ENCODE results near the gene MARCHF6.

Gene MARCHF6

GRCh38 chr5:10333154-10334006 is 20.1 kb upstream of the MARCHF6 start:
- peak; percentile 43 for DNase-seq
- WGBS, result 2% methylated on average over 66 of the region's 81 CpGs

DNA sequence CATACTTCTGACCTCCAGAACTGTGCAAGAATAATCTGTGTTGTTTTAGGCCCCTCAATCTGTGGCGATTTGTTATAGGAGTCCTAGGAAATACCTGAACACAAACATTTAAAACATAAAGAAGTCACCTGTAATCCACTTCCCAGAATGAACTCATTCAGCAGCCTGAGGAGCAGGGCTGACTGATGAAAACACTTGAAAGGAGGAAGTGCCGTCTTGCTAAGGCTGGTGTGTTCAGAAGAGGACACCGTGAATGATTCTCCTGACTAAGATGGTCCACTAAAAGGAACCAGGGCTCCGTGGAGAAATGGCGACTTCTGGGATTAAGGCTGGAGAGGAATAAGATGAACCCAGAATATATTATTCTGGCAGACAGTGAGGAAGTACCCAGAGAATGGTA is 18.7 kb upstream of the MARCHF6 start:
- no peaks in the 10 kb centered on the region for H3K9me3 ChIP-seq (ENCODE audit: control insufficient read depth, low read length)
- H2AK5ac ChIP-seq (ENCODE audit: low read length, severe bottlenecking), result no peak overlapping the region
- no peaks in the 10 kb centered on the region for H3K36me3 ChIP-seq (ENCODE audit: control insufficient read depth in 1 of 2, insufficient read depth in 2 of 2, low read depth in 1 of 2, low read length in 2 of 2)
- H2AFZ ChIP-seq (ENCODE audit: low read depth, low read length), result no peak overlapping the region
- H3K23ac ChIP-seq (ENCODE audit: low read length in 2 of 2), result peak overlapping the region in 1 of 2 experiments; percentile 79
- H3K27me3 ChIP-seq (ENCODE audit: control insufficient read depth in 1 of 2, insufficient read depth in 1 of 2, low read length in 2 of 2), result peaks cover 5 to 16% of the 10 kb centered on the region in 2 experiments
- no peak for DNase-seq
- no peak overlapping the region for H4K8ac ChIP-seq (ENCODE audit: low read length)
- H3K4me2 ChIP-seq (ENCODE audit: low read length, poor library complexity, severe bottlenecking), result no peak overlapping the region
- WGBS, result 83% methylated on average over 4 of the region's 5 CpGs
- no peak overlapping the region for H3K4ac ChIP-seq (ENCODE audit: low read depth in 1 of 2, low read length in 2 of 2)
- no peak overlapping the region for H3K14ac ChIP-seq (ENCODE audit: low read length in 2 of 2)
- no peaks in the 10 kb centered on the region for H3K79me1 ChIP-seq (replicated peaks; ENCODE audit: low read length, poor library complexity, severe bottlenecking)
- no peak overlapping the region for H3K9ac ChIP-seq (ENCODE audit: low read length)
- no peak overlapping the region for H2BK12ac ChIP-seq (ENCODE audit: low read length in 2 of 2)
- no peak overlapping the region for H3K4me3 ChIP-seq (ENCODE audit: insufficient read depth in 1 of 2, low read depth in 1 of 2, low read length in 2 of 2)
- H3K4me1 ChIP-seq (ENCODE audit: control insufficient read depth, insufficient read depth, low read depth, low read length), result peaks cover 8% of the 10 kb centered on the region
- no peak overlapping the region for H2BK15ac ChIP-seq (ENCODE audit: low read depth, poor library complexity, severe bottlenecking)
- H3K27ac ChIP-seq (ENCODE audit: low read length, poor library complexity, severe bottlenecking), result no peak overlapping the region
- H3K18ac ChIP-seq (ENCODE audit: low read depth in 1 of 2, low read length in 2 of 2), result no peak overlapping the region
- H2BK120ac ChIP-seq (ENCODE audit: low read depth, low read length), result no peak overlapping the region
- H2BK5ac ChIP-seq (ENCODE audit: low read depth, low read length, poor library complexity, severe bottlenecking), result no peak overlapping the region
- H4K91ac ChIP-seq (ENCODE audit: low read length), result no peak overlapping the region

More at GRCh38 chr5:10333154-10334006, 20.1 kb upstream of the MARCHF6 start:
- H3K36me3 ChIP-seq (ENCODE audit: control insufficient read depth in 1 of 2, insufficient read depth in 2 of 2, low read depth in 1 of 2, low read length in 2 of 2), result no peaks in the 10 kb centered on the region
- H3K4me2 ChIP-seq (ENCODE audit: low read length, poor library complexity, severe bottlenecking), result peak overlapping the region; percentile 99
- H3K18ac ChIP-seq (ENCODE audit: low read depth in 1 of 2, low read length in 2 of 2), result peak overlapping the region; percentile 48 to 88
- H4K91ac ChIP-seq (ENCODE audit: low read length), result peak overlapping the region; percentile 36
- peak overlapping the region; percentile 60 for H2BK15ac ChIP-seq (ENCODE audit: low read depth, poor library complexity, severe bottlenecking)
- H3K4me3 ChIP-seq (ENCODE audit: insufficient read depth in 1 of 2, low read depth in 1 of 2, low read length in 2 of 2), result peak overlapping the region; percentile 69 to 85
- H3K79me1 ChIP-seq (replicated peaks; ENCODE audit: low read length, poor library complexity, severe bottlenecking), result no peaks in the 10 kb centered on the region
- H2BK5ac ChIP-seq (ENCODE audit: low read depth, low read length, poor library complexity, severe bottlenecking), result no peak overlapping the region
- peak overlapping the region; percentile 93 for H4K8ac ChIP-seq (ENCODE audit: low read length)
- H2AFZ ChIP-seq (ENCODE audit: low read depth, low read length), result peak overlapping the region; percentile 30
- H3K4ac ChIP-seq (ENCODE audit: low read depth in 1 of 2, low read length in 2 of 2), result peak overlapping the region; percentile 41 to 74
- H3K4me1 ChIP-seq (ENCODE audit: control insufficient read depth, insufficient read depth, low read depth, low read length), result peaks cover 8% of the 10 kb centered on the region
- no peaks in the 10 kb centered on the region for H3K9me3 ChIP-seq (ENCODE audit: control insufficient read depth, low read length)
- peak overlapping the region; percentile 86 for H3K9ac ChIP-seq (ENCODE audit: low read length)
- peaks cover 5 to 16% of the 10 kb centered on the region in 2 experiments for H3K27me3 ChIP-seq (ENCODE audit: control insufficient read depth in 1 of 2, insufficient read depth in 1 of 2, low read length in 2 of 2)
- peak overlapping the region; percentile 56 for H2BK120ac ChIP-seq (ENCODE audit: low read depth, low read length)
- peak overlapping the region in 1 of 2 experiments; percentile 92 for H2BK12ac ChIP-seq (ENCODE audit: low read length in 2 of 2)
- H3K23ac ChIP-seq (ENCODE audit: low read length in 2 of 2), result peak overlapping the region in 1 of 2 experiments; percentile 85
- H3K27ac ChIP-seq (ENCODE audit: low read length, poor library complexity, severe bottlenecking), result no peak overlapping the region
- H3K14ac ChIP-seq (ENCODE audit: low read length in 2 of 2), result peak overlapping the region in 1 of 2 experiments; percentile 53
- H2AK5ac ChIP-seq (ENCODE audit: low read length, severe bottlenecking), result no peak overlapping the region

GRCh38 chr5:10335711-10336470 is 17.6 kb upstream of the MARCHF6 start:
- peak; percentile 59 for DNase-seq
- no peak overlapping the region for H2BK12ac ChIP-seq (ENCODE audit: low read length in 2 of 2)
- WGBS, result 69% methylated on average over 14 of the region's 14 CpGs

DNA sequence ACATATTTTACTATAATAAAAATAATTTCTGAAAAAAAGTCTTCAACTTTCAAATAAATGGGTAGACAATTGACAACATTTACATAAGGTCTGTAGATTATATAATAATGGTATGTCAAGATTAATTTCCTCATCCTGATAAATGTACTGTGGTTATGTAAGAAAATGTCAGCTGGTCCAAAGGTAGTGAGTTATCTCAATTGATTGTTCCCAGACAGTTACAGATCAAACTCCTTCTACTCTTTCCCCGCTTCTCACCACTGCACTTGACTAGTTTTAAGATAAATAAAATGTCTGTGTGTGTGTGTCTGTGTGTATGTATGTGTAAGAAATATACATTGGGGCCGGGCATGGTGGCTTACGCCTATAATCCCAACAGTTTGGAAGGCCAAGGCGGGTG is 16.4 kb upstream of the MARCHF6 start:
- H3K4me3 ChIP-seq (ENCODE audit: insufficient read depth in 1 of 2, low read depth in 1 of 2, low read length in 2 of 2), result no peak overlapping the region
- H4K91ac ChIP-seq (ENCODE audit: low read length), result no peak overlapping the region
- no peak overlapping the region for H2BK5ac ChIP-seq (ENCODE audit: low read depth, low read length, poor library complexity, severe bottlenecking)
- no peak for DNase-seq
- WGBS, result 95% methylated on average over 3 of the region's 4 CpGs
- no peak overlapping the region for H4K8ac ChIP-seq (ENCODE audit: low read length)
- H2AFZ ChIP-seq (ENCODE audit: low read depth, low read length), result no peak overlapping the region
- H2BK120ac ChIP-seq (ENCODE audit: low read depth, low read length), result no peak overlapping the region
- peaks cover 0 to 16% of the 10 kb centered on the region in 2 experiments for H3K27me3 ChIP-seq (ENCODE audit: control insufficient read depth in 1 of 2, insufficient read depth in 1 of 2, low read length in 2 of 2)
- no peak overlapping the region for H3K27ac ChIP-seq (ENCODE audit: low read length, poor library complexity, severe bottlenecking)
- no peak overlapping the region for H3K4ac ChIP-seq (ENCODE audit: low read depth in 1 of 2, low read length in 2 of 2)
- H3K9ac ChIP-seq (ENCODE audit: low read length), result no peak overlapping the region
- H2AK5ac ChIP-seq (ENCODE audit: low read length, severe bottlenecking), result no peak overlapping the region
- no peaks in the 10 kb centered on the region for H3K79me1 ChIP-seq (replicated peaks; ENCODE audit: low read length, poor library complexity, severe bottlenecking)
- peaks cover 2% of the 10 kb centered on the region for H3K4me1 ChIP-seq (ENCODE audit: control insufficient read depth, insufficient read depth, low read depth, low read length)
- no peak overlapping the region for H2BK15ac ChIP-seq (ENCODE audit: low read depth, poor library complexity, severe bottlenecking)
- H3K9me3 ChIP-seq (ENCODE audit: control insufficient read depth, low read length), result no peaks in the 10 kb centered on the region
- H2BK12ac ChIP-seq (ENCODE audit: low read length in 2 of 2), result no peak overlapping the region
- no peak overlapping the region for H3K4me2 ChIP-seq (ENCODE audit: low read length, poor library complexity, severe bottlenecking)
- H3K14ac ChIP-seq (ENCODE audit: low read length in 2 of 2), result no peak overlapping the region
- H3K18ac ChIP-seq (ENCODE audit: low read depth in 1 of 2, low read length in 2 of 2), result no peak overlapping the region
- H3K36me3 ChIP-seq (ENCODE audit: control insufficient read depth in 1 of 2, insufficient read depth in 2 of 2, low read depth in 1 of 2, low read length in 2 of 2), result no peaks in the 10 kb centered on the region
- no peak overlapping the region for H3K23ac ChIP-seq (ENCODE audit: low read length in 2 of 2)

More at GRCh38 chr5:10335711-10336470, 17.6 kb upstream of the MARCHF6 start:
- H4K8ac ChIP-seq (ENCODE audit: low read length), result no peak overlapping the region
- no peak overlapping the region for H2BK120ac ChIP-seq (ENCODE audit: low read depth, low read length)
- no peak overlapping the region for H2AFZ ChIP-seq (ENCODE audit: low read depth, low read length)
- no peak overlapping the region for H4K91ac ChIP-seq (ENCODE audit: low read length)
- no peak overlapping the region for H3K4me2 ChIP-seq (ENCODE audit: low read length, poor library complexity, severe bottlenecking)
- H3K9me3 ChIP-seq (ENCODE audit: control insufficient read depth, low read length), result no peaks in the 10 kb centered on the region
- H2AK5ac ChIP-seq (ENCODE audit: low read length, severe bottlenecking), result no peak overlapping the region
- H3K4me3 ChIP-seq (ENCODE audit: insufficient read depth in 1 of 2, low read depth in 1 of 2, low read length in 2 of 2), result no peak overlapping the region
- H3K79me1 ChIP-seq (replicated peaks; ENCODE audit: low read length, poor library complexity, severe bottlenecking), result no peaks in the 10 kb centered on the region
- peaks cover 8% of the 10 kb centered on the region for H3K4me1 ChIP-seq (ENCODE audit: control insufficient read depth, insufficient read depth, low read depth, low read length)
- H3K18ac ChIP-seq (ENCODE audit: low read depth in 1 of 2, low read length in 2 of 2), result no peak overlapping the region
- H3K36me3 ChIP-seq (ENCODE audit: control insufficient read depth in 1 of 2, insufficient read depth in 2 of 2, low read depth in 1 of 2, low read length in 2 of 2), result no peaks in the 10 kb centered on the region
- H2BK5ac ChIP-seq (ENCODE audit: low read depth, low read length, poor library complexity, severe bottlenecking), result no peak overlapping the region
- no peak overlapping the region for H3K23ac ChIP-seq (ENCODE audit: low read length in 2 of 2)
- no peak overlapping the region for H3K9ac ChIP-seq (ENCODE audit: low read length)
- H3K4ac ChIP-seq (ENCODE audit: low read depth in 1 of 2, low read length in 2 of 2), result no peak overlapping the region
- peaks cover 0 to 16% of the 10 kb centered on the region in 2 experiments for H3K27me3 ChIP-seq (ENCODE audit: control insufficient read depth in 1 of 2, insufficient read depth in 1 of 2, low read length in 2 of 2)
- H3K27ac ChIP-seq (ENCODE audit: low read length, poor library complexity, severe bottlenecking), result no peak overlapping the region
- H3K14ac ChIP-seq (ENCODE audit: low read length in 2 of 2), result no peak overlapping the region
- no peak overlapping the region for H2BK15ac ChIP-seq (ENCODE audit: low read depth, poor library complexity, severe bottlenecking)
